Left forelimb (tissue), 1 donor: ENCODE measurements around the gene TSPAN18.

ENCODE experiments used
- DNase-seq: peaks from one replicate; pipeline ENCODE4 v3.0.0-alpha.2; 2018; ENCODE audit warnings: low spot score

Gene TSPAN18

DNA sequence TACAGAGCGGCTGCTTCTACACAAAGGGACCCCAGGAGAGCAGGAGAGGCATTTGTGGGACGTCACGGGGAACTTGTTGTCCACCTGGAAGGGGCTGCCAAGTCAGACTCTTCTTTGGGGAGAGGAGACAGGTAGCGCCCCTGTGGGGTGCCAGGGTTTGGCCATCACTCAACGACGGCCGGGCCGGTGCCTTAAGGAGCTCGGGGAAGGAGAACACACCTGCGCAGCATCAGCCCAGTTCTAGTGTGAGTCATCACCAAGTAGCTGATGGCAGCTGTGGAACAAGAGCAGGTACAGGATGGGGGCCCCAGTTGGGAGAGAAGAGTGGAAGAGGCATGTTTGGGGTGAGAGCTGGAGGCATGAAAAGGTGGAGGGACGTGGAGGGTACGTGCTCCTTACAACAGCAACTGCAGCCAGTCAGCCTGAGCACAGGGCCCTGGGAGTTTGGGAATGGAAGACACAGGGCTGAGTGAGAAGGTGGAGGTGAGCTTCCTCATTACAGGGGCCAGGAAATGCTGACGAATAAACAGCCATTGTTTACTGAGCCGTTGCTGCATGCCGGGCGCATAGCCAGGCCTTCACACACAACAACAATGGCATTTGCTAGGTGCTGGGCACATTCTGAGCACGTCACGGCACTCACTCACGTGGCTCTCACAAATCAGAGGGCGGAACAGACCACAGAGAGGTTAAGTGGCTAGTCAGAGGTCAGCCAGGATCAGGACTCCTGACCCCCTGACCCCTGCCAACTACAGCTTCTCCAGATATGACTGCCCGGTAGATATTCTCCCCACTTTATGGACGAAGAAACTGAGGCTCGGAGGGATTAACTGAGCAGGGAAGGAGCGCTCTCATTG lies 253.0 kb downstream of the TSPAN18 start:
- DNase-seq: no peak

DNA sequence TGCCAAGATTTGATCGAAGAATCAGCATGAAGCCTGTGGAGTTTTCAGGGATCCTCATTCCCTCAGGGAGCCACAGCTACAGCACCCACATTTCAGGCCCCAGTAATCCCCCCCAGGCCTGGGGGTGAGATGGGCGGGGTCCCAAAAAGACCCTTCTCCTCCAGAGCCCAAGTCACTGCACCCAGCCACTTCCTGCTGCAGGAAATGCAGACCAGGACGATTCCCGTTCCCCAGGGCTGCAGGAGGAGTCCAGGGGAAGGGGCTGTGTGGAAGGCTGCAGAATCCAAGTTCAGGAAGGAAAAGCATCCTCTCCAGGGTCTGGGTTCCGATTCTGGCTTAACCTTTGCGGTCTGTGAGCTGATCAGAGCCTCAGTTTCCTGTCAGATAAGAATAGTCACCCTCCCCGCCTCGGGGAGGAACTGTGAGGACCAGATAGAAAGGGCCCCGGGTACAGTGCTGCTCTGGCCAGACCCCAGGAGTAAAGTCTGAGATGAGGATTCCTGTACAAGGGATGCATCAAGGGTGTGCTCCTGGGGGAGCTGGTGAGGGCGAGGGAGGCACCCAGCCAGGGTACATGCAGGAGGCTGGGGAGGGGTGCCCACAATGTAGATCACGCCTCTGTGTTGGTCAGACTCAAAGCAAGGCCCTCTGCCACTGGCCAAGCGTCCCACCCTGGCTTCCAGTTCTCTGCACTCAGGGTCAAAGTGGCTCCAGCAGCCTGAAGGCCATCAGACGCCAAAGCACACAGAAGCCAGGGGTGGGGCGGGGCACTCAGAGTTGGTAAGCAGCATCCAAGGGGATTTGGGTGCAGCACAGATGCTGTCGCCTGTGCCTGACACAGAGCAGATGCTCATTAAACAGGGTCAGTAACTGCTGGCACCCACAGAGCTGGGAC lies 254.0 kb downstream of the TSPAN18 start:
- no peak for DNase-seq
